Prostate gland (tissue), 2 donors: ENCODE results near the gene TSR3.

Experiments used
- CTCF ChIP-seq, 4 experiments: fragments of 200-600 bp in 2 of 4; fragments of 450-650 bp in 2 of 4; sonication (generic) in 2 of 4; IDR thresholded peaks; 1 replicate in 3 of 4; 2 replicates in 1 of 4; pipeline ENCODE4 v1.5.1; 2016 to 2019; ENCODE audit warnings: antibody characterized with exemption in 4 of 4, mild to moderate bottlenecking in 2 of 4, moderate library complexity in 2 of 4
- POLR2A ChIP-seq: fragments of 450-650 bp; IDR thresholded peaks from one replicate; pipeline ENCODE4 v1.6.1; 2016; ENCODE audit warnings: antibody characterized with exemption, mild to moderate bottlenecking
- POLR2AphosphoS5 ChIP-seq: sonication (generic); formaldehyde crosslinking; IDR thresholded peaks from one replicate; pipeline ENCODE4 v1.6.1; 2017; ENCODE audit warnings: antibody characterized with exemption

GRCh38 chr16:1324286-1324826 lies 27.3 kb downstream of the TSR3 start:
- no peak for TF ChIP-seq CTCF (IDR thresholded peaks at IDR 0.05)
- TF ChIP-seq POLR2AphosphoS5 = no peak
- no peak for TF ChIP-seq POLR2A
